ENCODE measurements around the gene NLRP3. TPM values are rescaled to one million over a fixed set of nuclear protein-coding genes. Genes with fewer than 3 reads are reported as not detected.

The NLRP3 gene
- total and polyA plus RNA-seq, 10 of the 15 experiments (the other 5 are each of a cell fraction or from before 2014, with no cell fraction given) = 1.8 to 10.4 (median 5.0) TPM

- TF ChIP-seq, protein P1, sequence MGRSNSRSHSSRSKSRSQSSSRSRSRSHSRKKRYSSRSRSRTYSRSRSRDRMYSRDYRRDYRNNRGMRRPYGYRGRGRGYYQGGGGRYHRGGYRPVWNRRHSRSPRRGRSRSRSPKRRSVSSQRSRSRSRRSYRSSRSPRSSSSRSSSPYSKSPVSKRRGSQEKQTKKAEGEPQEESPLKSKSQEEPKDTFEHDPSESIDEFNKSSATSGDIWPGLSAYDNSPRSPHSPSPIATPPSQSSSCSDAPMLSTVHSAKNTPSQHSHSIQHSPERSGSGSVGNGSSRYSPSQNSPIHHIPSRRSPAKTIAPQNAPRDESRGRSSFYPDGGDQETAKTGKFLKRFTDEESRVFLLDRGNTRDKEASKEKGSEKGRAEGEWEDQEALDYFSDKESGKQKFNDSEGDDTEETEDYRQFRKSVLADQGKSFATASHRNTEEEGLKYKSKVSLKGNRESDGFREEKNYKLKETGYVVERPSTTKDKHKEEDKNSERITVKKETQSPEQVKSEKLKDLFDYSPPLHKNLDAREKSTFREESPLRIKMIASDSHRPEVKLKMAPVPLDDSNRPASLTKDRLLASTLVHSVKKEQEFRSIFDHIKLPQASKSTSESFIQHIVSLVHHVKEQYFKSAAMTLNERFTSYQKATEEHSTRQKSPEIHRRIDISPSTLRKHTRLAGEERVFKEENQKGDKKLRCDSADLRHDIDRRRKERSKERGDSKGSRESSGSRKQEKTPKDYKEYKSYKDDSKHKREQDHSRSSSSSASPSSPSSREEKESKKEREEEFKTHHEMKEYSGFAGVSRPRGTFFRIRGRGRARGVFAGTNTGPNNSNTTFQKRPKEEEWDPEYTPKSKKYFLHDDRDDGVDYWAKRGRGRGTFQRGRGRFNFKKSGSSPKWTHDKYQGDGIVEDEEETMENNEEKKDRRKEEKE (IDR thresholded peaks at IDR 0.05) = no peak
- no peak for TF ChIP-seq IRF5 (IDR thresholded peaks at IDR 0.05; ENCODE audit: borderline replicate concordance)
- TF ChIP-seq SRF (IDR thresholded peaks at IDR 0.05; ENCODE audit: low read depth in 2 of 2, low read length in 2 of 2) = 0 out of 4 replicates have a peak, but pooled peaks of 1 of the 2 experiments have one; percentile 18
- peak; percentile 87 for TF ChIP-seq YY1 (IDR thresholded peaks at IDR 0.05; ENCODE audit: low read depth, low read length)
- peak; percentile 71 for TF ChIP-seq MTA2 (IDR thresholded peaks at IDR 0.05; ENCODE audit: low read depth)
- TF ChIP-seq ELK1 (IDR thresholded peaks at IDR 0.05; ENCODE audit: low read depth, low read length) = no peak
- peak; percentile 89 for TF ChIP-seq FOXM1 (IDR thresholded peaks at IDR 0.05; ENCODE audit: low read depth, low read length)
- TF ChIP-seq, protein P2, sequence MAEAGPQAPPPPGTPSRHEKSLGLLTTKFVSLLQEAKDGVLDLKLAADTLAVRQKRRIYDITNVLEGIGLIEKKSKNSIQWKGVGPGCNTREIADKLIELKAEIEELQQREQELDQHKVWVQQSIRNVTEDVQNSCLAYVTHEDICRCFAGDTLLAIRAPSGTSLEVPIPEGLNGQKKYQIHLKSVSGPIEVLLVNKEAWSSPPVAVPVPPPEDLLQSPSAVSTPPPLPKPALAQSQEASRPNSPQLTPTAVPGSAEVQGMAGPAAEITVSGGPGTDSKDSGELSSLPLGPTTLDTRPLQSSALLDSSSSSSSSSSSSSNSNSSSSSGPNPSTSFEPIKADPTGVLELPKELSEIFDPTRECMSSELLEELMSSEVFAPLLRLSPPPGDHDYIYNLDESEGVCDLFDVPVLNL (IDR thresholded peaks at IDR 0.05; ENCODE audit: low read depth, low read length) = no peak
- TF ChIP-seq JUND (IDR thresholded peaks at IDR 0.05; ENCODE audit: low read depth, low read length) = no peak
- peak; percentile 57; the same call in 1 of the 2 replicates for TF ChIP-seq GABPA (IDR thresholded peaks at IDR 0.05; ENCODE audit: low read depth)
- TF ChIP-seq JUNB (IDR thresholded peaks at IDR 0.05) = peak; percentile 67; the same call in 1 of the 2 replicates
- no peak for TF ChIP-seq ZNF24 (IDR thresholded peaks at IDR 0.05)
- no peak for TF ChIP-seq RBBP5 (conservative IDR thresholded peaks at IDR 0.05)
- no peak for TF ChIP-seq CHD4 (IDR thresholded peaks at IDR 0.05)
- peak; percentile 73 for TF ChIP-seq CREB1 (IDR thresholded peaks at IDR 0.05; ENCODE audit: low read depth)
- TF ChIP-seq NFYA (IDR thresholded peaks at IDR 0.05; ENCODE audit: borderline replicate concordance, low read depth, low read length) = no peak
- no peak for TF ChIP-seq ASH2L (IDR thresholded peaks at IDR 0.05; ENCODE audit: borderline replicate concordance, low read depth)
- no peak for TF ChIP-seq NRF1 (conservative IDR thresholded peaks at IDR 0.05; ENCODE audit: low read depth, low read length)
- peak; percentile 61 to 69; a peak in 1 of 4 replicates for TF ChIP-seq CEBPB (IDR thresholded peaks at IDR 0.05; ENCODE audit: borderline replicate concordance in 1 of 2, low read depth in 2 of 2, low read length in 2 of 2)
- peak; percentile 74; the same call in 1 of the 2 replicates for TF ChIP-seq RB1 (IDR thresholded peaks at IDR 0.05; ENCODE audit: borderline replicate concordance)
- no peak for TF ChIP-seq SIN3A (IDR thresholded peaks at IDR 0.05; ENCODE audit: low read depth, low read length)
- TF ChIP-seq USF2 (IDR thresholded peaks at IDR 0.05; ENCODE audit: borderline replicate concordance, low read depth, low read length) = no peak
- no peak; the same call in 1 of the 2 replicates for TF ChIP-seq HDGF (IDR thresholded peaks at IDR 0.05)
- TF ChIP-seq POLR2A (IDR thresholded peaks at IDR 0.05; ENCODE audit: low read depth, low read length) = no peak
- peak; percentile 87 for TF ChIP-seq TBL1XR1 (IDR thresholded peaks at IDR 0.05; ENCODE audit: low read depth, low read length)
These were observed 25.7 kb upstream of the NLRP3 start (continued) for GRCh38 chr1:247390116-247390791.
